Panc1 (cell line): ENCODE results near the gene CCDC141. TPM values are rescaled to one million over a fixed set of nuclear protein-coding genes. Genes with fewer than 3 reads are reported as not detected.

Experiments
- ATAC-seq: fragments of 200-7000 bp; cut with Tn5 transposase; 2 replicates; pipeline ENCODE4 v1.9.1; 2020; ENCODE audit warnings: mild to moderate bottlenecking, moderate library complexity
- BruUV-seq: library from RNA; stranded (reverse); fragments of 400-500 nt; replicated peaks from 2 replicates; lab custom pipeline; 2021; lab: Mats Ljungman, UMichigan
- CTCF ChIA-PET: fragments of 300-600 bp; sonication (Branson Sonifier 250); formaldehyde crosslinking; loops from one replicate; lab custom pipeline; 2022; ENCODE audit warnings: antibody characterized with exemption; lab: Charles Lee
- POLR2A ChIA-PET: fragments of 300-600 bp; sonication (Branson Sonifier 250); formaldehyde crosslinking; loops from one replicate; lab custom pipeline; 2022; ENCODE audit warnings: antibody characterized with exemption; lab: Charles Lee
- DNase-seq: peaks from one replicate; pipeline ENCODE4 v3.0.0-alpha.2; 2010; ENCODE audit warnings: low read depth, low spot score
- H3K27ac ChIP-seq: 2 replicates; pipeline ENCODE4 v1.5.1; 2011; ENCODE audit warnings: mild to moderate bottlenecking, low read length, inconsistent platforms
- H3K27me3 ChIP-seq: fragments of 200-500 bp; sonication (Bioruptor generic); 2 replicates; pipeline ENCODE4 v1.6.0; 2014; ENCODE audit warnings: low read length, inconsistent platforms; ENCODE audit not compliant: control insufficient read depth, insufficient read depth
- H3K36me3 ChIP-seq: fragments of 200-500 bp; sonication (Bioruptor generic); 2 replicates; pipeline ENCODE4 v1.5.1; 2014; ENCODE audit warnings: inconsistent platforms, mild to moderate bottlenecking, low read length, moderate library complexity; ENCODE audit not compliant: control insufficient read depth, insufficient read depth
- H3K4me1 ChIP-seq: 2 replicates; pipeline ENCODE4 v1.5.1; 2011; ENCODE audit warnings: inconsistent platforms, mild to moderate bottlenecking, low read length, moderate library complexity; ENCODE audit not compliant: control insufficient read depth, insufficient read depth
- H3K4me3 ChIP-seq, 2 experiments: 2 replicates each; pipeline ENCODE4 v1.5.1; 2011 to 2012; ENCODE audit warnings: low read depth in 2 of 2, low read length in 2 of 2, mild to moderate bottlenecking in 2 of 2, inconsistent platforms in 1 of 2, moderate library complexity in 1 of 2
- H3K9me3 ChIP-seq: fragments of 200-500 bp; sonication (Bioruptor generic); 2 replicates; pipeline ENCODE4 v1.5.1; 2014; ENCODE audit warnings: low read depth, mild to moderate bottlenecking, inconsistent platforms, low read length, moderate library complexity; ENCODE audit not compliant: control insufficient read depth, insufficient read depth
- POLR2AphosphoS5 ChIP-seq: IDR thresholded peaks from 2 replicates; pipeline ENCODE4 v1.6.1; 2012; ENCODE audit warnings: mild to moderate bottlenecking, low read depth, low read length, moderate library complexity
- SIN3A ChIP-seq: IDR thresholded peaks from 2 replicates; pipeline ENCODE4 v1.6.1; 2012; ENCODE audit warnings: low read depth, mild to moderate bottlenecking, low read length, moderate library complexity, borderline replicate concordance; ENCODE audit not compliant: insufficient read depth
- TCF7L2 ChIP-seq: IDR thresholded peaks from 2 replicates; pipeline ENCODE4 v1.6.1; 2011; ENCODE audit warnings: mild to moderate bottlenecking, low read depth, low read length, inconsistent platforms
- in situ Hi-C: cut with HindIII; loops from 2 replicates; pipeline ENCODE4 v1.10.0; 2016; ENCODE audit warnings: low sequenced_read_pairs, low pct_unique_long_range_greater_than_20kb
- intact Hi-C: fragments of 100-400 bp; cut with micrococcal nuclease; formaldehyde crosslinking; loops from one replicate; pipeline ENCODE4 v1.10.0; 2022; ENCODE audit not compliant: unreplicated experiment
- total RNA-seq: library from RNA; stranded (reverse); gene quantifications from one replicate; pipeline ENCODE4 v1.2.1, GENCODE V29; 2021; ENCODE audit not compliant: unreplicated experiment
- TF ChIP-seq, protein P1 (sequence below), 2 experiments: IDR thresholded peaks; 2 replicates each; pipeline ENCODE4 v1.6.1; 2011 to 2012; ENCODE audit warnings: low read depth in 2 of 2, control low read depth in 1 of 2, low read length in 1 of 2, mild to moderate bottlenecking in 1 of 2, moderate library complexity in 1 of 2; ENCODE audit not compliant: insufficient read depth in 1 of 2
- TF ChIP-seq, protein P2 (sequence below): fragments of 450-650 bp; IDR thresholded peaks from 2 replicates; pipeline ENCODE4 v1.5.1; 2017; ENCODE audit warnings: mild to moderate bottlenecking

The CCDC141 gene
- total RNA-seq, 1 experiment from 2014 or later = 0.10 TPM

DNA sequence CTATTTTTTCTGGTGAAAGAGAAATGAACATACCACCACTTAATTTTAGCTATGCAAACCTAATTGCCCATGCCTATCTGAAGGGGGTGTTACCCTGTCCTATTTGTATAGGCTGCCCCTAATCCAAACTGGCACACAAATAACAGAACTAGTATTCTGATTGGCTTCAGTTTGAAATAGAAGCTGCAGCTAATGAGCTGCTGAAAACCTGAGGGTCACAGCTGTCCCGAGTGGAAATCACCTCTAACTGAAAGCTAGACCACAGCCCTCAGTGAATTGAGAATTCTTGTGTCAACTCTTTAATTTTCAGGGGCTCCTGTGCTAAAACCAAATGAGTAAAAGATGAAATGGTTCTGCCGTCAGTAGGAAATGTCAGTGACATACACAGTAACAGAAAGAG is 28.7 kb downstream of the CCDC141 start:
- no peak overlapping the region for H3K27ac ChIP-seq
- intact Hi-C loops = no loop called here
- no peaks in the 10 kb centered on the region for H3K36me3 ChIP-seq
- POLR2A ChIA-PET = no interaction called here
- no peaks in the 10 kb centered on the region for H3K27me3 ChIP-seq
- no peaks in the 10 kb centered on the region for H3K4me1 ChIP-seq
- no peaks in the 10 kb centered on the region for H3K9me3 ChIP-seq
- TF ChIP-seq POLR2AphosphoS5 (no peak), SIN3A (no peak), TCF7L2 (no peak)
- TF ChIP-seq, protein P1, sequence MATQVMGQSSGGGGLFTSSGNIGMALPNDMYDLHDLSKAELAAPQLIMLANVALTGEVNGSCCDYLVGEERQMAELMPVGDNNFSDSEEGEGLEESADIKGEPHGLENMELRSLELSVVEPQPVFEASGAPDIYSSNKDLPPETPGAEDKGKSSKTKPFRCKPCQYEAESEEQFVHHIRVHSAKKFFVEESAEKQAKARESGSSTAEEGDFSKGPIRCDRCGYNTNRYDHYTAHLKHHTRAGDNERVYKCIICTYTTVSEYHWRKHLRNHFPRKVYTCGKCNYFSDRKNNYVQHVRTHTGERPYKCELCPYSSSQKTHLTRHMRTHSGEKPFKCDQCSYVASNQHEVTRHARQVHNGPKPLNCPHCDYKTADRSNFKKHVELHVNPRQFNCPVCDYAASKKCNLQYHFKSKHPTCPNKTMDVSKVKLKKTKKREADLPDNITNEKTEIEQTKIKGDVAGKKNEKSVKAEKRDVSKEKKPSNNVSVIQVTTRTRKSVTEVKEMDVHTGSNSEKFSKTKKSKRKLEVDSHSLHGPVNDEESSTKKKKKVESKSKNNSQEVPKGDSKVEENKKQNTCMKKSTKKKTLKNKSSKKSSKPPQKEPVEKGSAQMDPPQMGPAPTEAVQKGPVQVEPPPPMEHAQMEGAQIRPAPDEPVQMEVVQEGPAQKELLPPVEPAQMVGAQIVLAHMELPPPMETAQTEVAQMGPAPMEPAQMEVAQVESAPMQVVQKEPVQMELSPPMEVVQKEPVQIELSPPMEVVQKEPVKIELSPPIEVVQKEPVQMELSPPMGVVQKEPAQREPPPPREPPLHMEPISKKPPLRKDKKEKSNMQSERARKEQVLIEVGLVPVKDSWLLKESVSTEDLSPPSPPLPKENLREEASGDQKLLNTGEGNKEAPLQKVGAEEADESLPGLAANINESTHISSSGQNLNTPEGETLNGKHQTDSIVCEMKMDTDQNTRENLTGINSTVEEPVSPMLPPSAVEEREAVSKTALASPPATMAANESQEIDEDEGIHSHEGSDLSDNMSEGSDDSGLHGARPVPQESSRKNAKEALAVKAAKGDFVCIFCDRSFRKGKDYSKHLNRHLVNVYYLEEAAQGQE (IDR thresholded peaks at IDR 0.05; ENCODE audit: insufficient read depth in 1 of 2, low read depth in 2 of 2, low read length in 1 of 2) = no peak
- in situ Hi-C loops = no loop called here
- no peak for ATAC-seq
- CTCF ChIA-PET = no interaction called here
- H3K4me3 ChIP-seq = no peak overlapping the region
- BruUV-seq = no TSS peak
- DNase-seq = no peak

DNA sequence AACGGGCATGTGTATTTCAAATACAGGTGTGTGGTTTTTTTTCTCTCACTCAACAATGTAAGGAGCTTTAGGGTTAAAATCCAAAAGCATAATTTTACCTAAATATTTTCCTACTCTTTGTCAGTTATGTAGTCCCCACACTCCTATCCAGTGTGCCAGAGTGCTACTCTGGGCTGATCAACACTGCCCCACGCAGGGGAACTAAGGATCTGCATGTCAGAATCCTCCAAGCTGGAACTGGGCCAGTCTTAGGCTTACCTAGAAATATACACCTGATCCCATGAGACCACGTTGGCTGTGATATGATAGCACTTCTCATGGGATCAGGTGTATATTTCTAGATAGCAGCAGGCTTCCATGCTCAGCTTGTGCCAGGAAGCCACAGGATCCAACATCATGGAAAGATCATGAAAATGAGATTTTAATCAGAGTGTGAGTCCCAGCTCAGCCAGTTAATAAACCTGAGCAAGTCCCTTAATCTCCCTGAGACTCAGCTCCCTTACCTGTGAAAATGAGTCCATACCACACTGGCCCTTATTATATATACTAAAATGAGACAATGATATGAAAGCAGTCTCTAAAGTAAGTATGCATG is 29.7 kb downstream of the CCDC141 start:
- POLR2A ChIA-PET = no interaction called here
- intact Hi-C loops = no loop called here
- BruUV-seq = no TSS peak

DNA sequence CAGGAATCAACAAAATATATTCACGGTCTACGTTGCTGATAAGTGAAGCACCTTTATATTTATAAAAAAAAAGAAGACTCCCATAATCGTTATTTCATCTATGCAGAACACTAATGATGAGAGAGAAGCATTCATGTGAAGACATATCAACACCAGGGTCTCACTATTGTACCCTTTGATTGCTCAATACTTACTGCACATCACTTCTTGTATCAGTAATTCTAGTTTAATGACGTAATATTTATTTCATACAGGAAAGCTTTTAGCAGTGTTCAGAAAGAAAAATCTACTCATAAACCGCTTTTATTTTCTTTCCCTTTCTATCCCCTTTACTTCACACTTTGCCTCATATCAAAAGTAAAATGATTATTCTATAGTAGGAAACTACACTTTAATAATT is 30.7 kb downstream of the CCDC141 start:
- no peaks in the 10 kb centered on the region for H3K4me1 ChIP-seq
- intact Hi-C loops (no loop called here), in situ Hi-C loops (no loop called here)
- ChIA-PET CTCF (no interaction called here), POLR2A (no interaction called here)
- no peaks in the 10 kb centered on the region for H3K9me3 ChIP-seq
- BruUV-seq = no TSS peak
- H3K36me3 ChIP-seq = no peaks in the 10 kb centered on the region
- no peak overlapping the region for H3K27ac ChIP-seq
- ATAC-seq (no peak), DNase-seq (no peak)
- H3K4me3 ChIP-seq = no peak overlapping the region
- no peaks in the 10 kb centered on the region for H3K27me3 ChIP-seq
- no peak for TF ChIP-seq TCF7L2

More for the DNA sequence above, 29.7 kb downstream of the CCDC141 start:
- Histone ChIP-seq H3K4me1 (no peaks in the 10 kb centered on the region), H3K36me3 (no peaks in the 10 kb centered on the region), H3K27me3 (no peaks in the 10 kb centered on the region), H3K9me3 (no peaks in the 10 kb centered on the region), H3K27ac (no peak overlapping the region), H3K4me3 (no peak overlapping the region)
- DNase-seq (peak; percentile 4), ATAC-seq (0 out of 2 replicates have a peak, but pooled peaks have one; percentile 38)
- TF ChIP-seq, protein P2, sequence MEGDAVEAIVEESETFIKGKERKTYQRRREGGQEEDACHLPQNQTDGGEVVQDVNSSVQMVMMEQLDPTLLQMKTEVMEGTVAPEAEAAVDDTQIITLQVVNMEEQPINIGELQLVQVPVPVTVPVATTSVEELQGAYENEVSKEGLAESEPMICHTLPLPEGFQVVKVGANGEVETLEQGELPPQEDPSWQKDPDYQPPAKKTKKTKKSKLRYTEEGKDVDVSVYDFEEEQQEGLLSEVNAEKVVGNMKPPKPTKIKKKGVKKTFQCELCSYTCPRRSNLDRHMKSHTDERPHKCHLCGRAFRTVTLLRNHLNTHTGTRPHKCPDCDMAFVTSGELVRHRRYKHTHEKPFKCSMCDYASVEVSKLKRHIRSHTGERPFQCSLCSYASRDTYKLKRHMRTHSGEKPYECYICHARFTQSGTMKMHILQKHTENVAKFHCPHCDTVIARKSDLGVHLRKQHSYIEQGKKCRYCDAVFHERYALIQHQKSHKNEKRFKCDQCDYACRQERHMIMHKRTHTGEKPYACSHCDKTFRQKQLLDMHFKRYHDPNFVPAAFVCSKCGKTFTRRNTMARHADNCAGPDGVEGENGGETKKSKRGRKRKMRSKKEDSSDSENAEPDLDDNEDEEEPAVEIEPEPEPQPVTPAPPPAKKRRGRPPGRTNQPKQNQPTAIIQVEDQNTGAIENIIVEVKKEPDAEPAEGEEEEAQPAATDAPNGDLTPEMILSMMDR = peak; percentile 64
- no peak for TF ChIP-seq TCF7L2
- CTCF ChIA-PET = no interaction called here
- in situ Hi-C loops = no loop called here
